Liver (tissue), 9 donors: ENCODE results near the gene SLC47A2. TPM values are rescaled to one million over a fixed set of nuclear protein-coding genes. Genes with fewer than 3 reads are reported as not detected.

Source experiments
- DNase-seq: peaks from one replicate; pipeline ENCODE4 v3.0.0-alpha.2; 2017; ENCODE audit warnings: low spot score
- H3K27ac ChIP-seq, 2 donors: one replicate each; pipeline ENCODE4 v1.7.0; 2013; ENCODE audit warnings: inconsistent platforms in 2 of 2, low read length in 2 of 2, control low read depth in 1 of 2, low read depth in 1 of 2, mild to moderate bottlenecking in 1 of 2
- H3K27me3 ChIP-seq, 4 donors: one replicate each; pipeline versions ENCODE4 v1.6.1 to v1.7.0; 2013; ENCODE audit warnings: low read length in 3 of 4, inconsistent platforms in 1 of 4, mild to moderate bottlenecking in 1 of 4, moderate library complexity in 1 of 4; ENCODE audit not compliant: control insufficient read depth in 4 of 4, insufficient read depth in 4 of 4
- H3K36me3 ChIP-seq, 4 donors: one replicate each; pipeline versions ENCODE4 v1.6.1 to v1.7.0; 2013; ENCODE audit warnings: low read length in 3 of 4, mild to moderate bottlenecking in 3 of 4, low read depth in 1 of 4, moderate library complexity in 1 of 4; ENCODE audit not compliant: control insufficient read depth in 4 of 4, insufficient read depth in 3 of 4
- H3K4me1 ChIP-seq, 4 donors: one replicate each; pipeline versions ENCODE4 v1.6.1 to v1.7.0; 2013; ENCODE audit warnings: low read length in 3 of 4, mild to moderate bottlenecking in 3 of 4, moderate library complexity in 1 of 4; ENCODE audit not compliant: control insufficient read depth in 4 of 4, insufficient read depth in 4 of 4
- H3K4me3 ChIP-seq, 3 donors: one replicate each; pipeline versions ENCODE4 v1.6.1 to v1.7.0; 2013; ENCODE audit warnings: low read length in 3 of 3, control low read depth in 1 of 3, low read depth in 1 of 3, mild to moderate bottlenecking in 1 of 3
- H3K9ac ChIP-seq, 2 donors: one replicate each; pipeline ENCODE4 v1.7.0; 2013; ENCODE audit warnings: low read length in 2 of 2, mild to moderate bottlenecking in 2 of 2, moderate library complexity in 2 of 2, control low read depth in 1 of 2, low read depth in 1 of 2
- H3K9me3 ChIP-seq, 4 donors: one replicate each; pipeline versions ENCODE4 v1.6.1 to v1.7.0; 2013; ENCODE audit warnings: low read length in 3 of 4; ENCODE audit not compliant: control insufficient read depth in 4 of 4
- CTCF ChIP-seq: fragments of 150-350 bp; IDR thresholded peaks from 2 replicates; pipeline ENCODE4 v1.5.1; 2017; ENCODE audit warnings: improper control_type of control experiment, low read depth, low read length; ENCODE audit not compliant: missing input control
- FOXA2 ChIP-seq: IDR thresholded peaks from 2 replicates; pipeline ENCODE4 v1.6.1; 2016; ENCODE audit warnings: antibody characterized with exemption
- JUND ChIP-seq, 2 donors: IDR thresholded peaks; 2 replicates each; pipeline ENCODE4 v1.6.1; 2016; ENCODE audit warnings: antibody characterized with exemption in 2 of 2
- MAX ChIP-seq: IDR thresholded peaks from 2 replicates; pipeline ENCODE4 v1.6.1; 2016; ENCODE audit warnings: antibody characterized with exemption
- NR2F2 ChIP-seq: IDR thresholded peaks from 2 replicates; pipeline ENCODE4 v1.6.1; 2016; ENCODE audit warnings: antibody characterized with exemption
- REST ChIP-seq: IDR thresholded peaks from 2 replicates; pipeline ENCODE4 v1.6.1; 2016; ENCODE audit warnings: antibody characterized with exemption, mild to moderate bottlenecking
- RXRA ChIP-seq, 2 donors: IDR thresholded peaks; 2 replicates each; pipeline ENCODE4 v1.6.1; 2017 to 2018; ENCODE audit warnings: antibody characterized with exemption in 2 of 2, mild to moderate bottlenecking in 1 of 2
- SP1 ChIP-seq: IDR thresholded peaks from 2 replicates; pipeline ENCODE4 v1.6.1; 2018; ENCODE audit warnings: antibody characterized with exemption, mild to moderate bottlenecking
- TAF1 ChIP-seq: conservative IDR thresholded peaks from 2 replicates; pipeline ENCODE4 v1.6.1; 2016; ENCODE audit warnings: antibody characterized with exemption, mild to moderate bottlenecking
- YY1 ChIP-seq: IDR thresholded peaks from 2 replicates; pipeline ENCODE4 v1.6.1; 2016; ENCODE audit warnings: antibody characterized with exemption, mild to moderate bottlenecking
- ZBTB33 ChIP-seq: IDR thresholded peaks from 2 replicates; pipeline ENCODE4 v1.6.1; 2016; ENCODE audit warnings: antibody characterized with exemption
- WGBS: extraction: QIAGEN DNeasy Blood & Tissue Kit; methylation state at CpG from one replicate; pipeline ENCODE4 v1.1.7; 2013; 5-methylcytosine and 5-hydroxymethylcytosine counted together
- polyA plus RNA-seq, 2 donors: library from polyadenylated mRNA; stranded (reverse) in 1 of 2; unstranded in 1 of 2; fragments of 200-250 nt in 1 of 2; fragments of >200 nt in 1 of 2; fragmentation: Nextera tagmentation in 1 of 2; extraction: Ambion mirVana in 1 of 2; gene quantifications; one replicate each; pipeline versions ENCODE4 v1.2.1 to v1.2.3, GENCODE V29; 2013 to 2015
- total RNA-seq, 2 donors: library from RNA; depleted of rRNA; stranded (reverse); fragments of >200 nt; gene quantifications; one replicate each; pipeline ENCODE4 v1.2.3, GENCODE V29; 2014
- donor health status: healthy.
- donor health status: healthy.
- donor health status: healthy.
- donor health status: healthy.
- donor health status: healthy.

Gene SLC47A2
- total and polyA plus RNA-seq, 4 donors: 0.08 TPM; not detected in 3

GRCh38 chr17:19714542-19715411 is 1.6 kb downstream of the SLC47A2 start:
- Histone ChIP-seq H3K27ac (no peak overlapping the region), H3K9ac (no peak overlapping the region), H3K36me3 (no peaks in the 10 kb centered on the region), H3K4me3 (no peak overlapping the region), H3K4me1 (no peaks in the 10 kb centered on the region), H3K27me3 (no peaks in the 10 kb centered on the region), H3K9me3 (no peaks in the 10 kb centered on the region)
- DNase-seq: no peak
- 93% methylated on average over 27 of the region's 27 CpGs for WGBS
- no peak for TF ChIP-seq NR2F2
- no peak for TF ChIP-seq RXRA (IDR thresholded peaks at IDR 0.05)
- TF ChIP-seq TAF1: no peak
- no peak for TF ChIP-seq JUND (IDR thresholded peaks at IDR 0.05)
- TF ChIP-seq CTCF: no peak
- TF ChIP-seq REST: no peak
- no peak for TF ChIP-seq SP1
- TF ChIP-seq FOXA2: no peak
- TF ChIP-seq MAX: no peak

- Histone ChIP-seq H3K9ac (no peak overlapping the region), H3K36me3 (no peaks in the 10 kb centered on the region), H3K9me3 (no peaks in the 10 kb centered on the region), H3K4me3 (no peak overlapping the region), H3K27ac (no peak overlapping the region), H3K4me1 (no peaks in the 10 kb centered on the region), H3K27me3 (no peaks in the 10 kb centered on the region)
- 90% methylated on average over 28 of the region's 28 CpGs for WGBS
- TF ChIP-seq YY1: no peak
- TF ChIP-seq CTCF: no peak
- TF ChIP-seq ZBTB33: no peak
- TF ChIP-seq SP1: no peak
- no peak for DNase-seq
Observed at GRCh38 chr17:19713901-19714361, 2.5 kb downstream of the SLC47A2 start.
